ENCODE data around the gene RAD51B.

- TF ChIP-seq EZH2 (IDR thresholded peaks at IDR 0.05) (no peak), POLR2AphosphoS5 (IDR thresholded peaks at IDR 0.05; ENCODE audit: borderline replicate concordance, low read depth, low read length) (no peak), FOXP2 (optimal IDR thresholded peaks at IDR 0.05; ENCODE audit: control extremely low read depth, extremely low read length, insufficient read depth) (no peak)
Observed at GRCh38 chr14:68020999-68021663, 201.6 kb downstream of the RAD51B start.
